Astrocyte of the cerebellum (primary cell): Measurements from ENCODE around the gene LUC7L2.
"Not testable (repeated sequence)": the region's sequence is repeated elsewhere in the genome, so short reads cannot be mapped to it uniquely, and the experiment has no call there.

Experiments used
- DNase-seq: peaks from one replicate; pipeline ENCODE4 v3.0.0-alpha.2; 2011; ENCODE audit warnings: low read depth
- H3K4me3 ChIP-seq: 2 replicates; pipeline ENCODE4 v1.5.1; 2011; ENCODE audit warnings: mild to moderate bottlenecking, low read depth, low read length, moderate library complexity
- CTCF ChIP-seq: IDR thresholded peaks from 2 replicates; pipeline ENCODE4 v1.5.1; 2012; ENCODE audit warnings: low read length, low read depth, moderate library complexity, mild to moderate bottlenecking; ENCODE audit errors: missing control alignments
- in situ Hi-C: cut with HindIII; loops from 2 replicates; pipeline ENCODE4 v1.10.0; 2017; ENCODE audit warnings: low sequenced_read_pairs

The LUC7L2 gene

DNA sequence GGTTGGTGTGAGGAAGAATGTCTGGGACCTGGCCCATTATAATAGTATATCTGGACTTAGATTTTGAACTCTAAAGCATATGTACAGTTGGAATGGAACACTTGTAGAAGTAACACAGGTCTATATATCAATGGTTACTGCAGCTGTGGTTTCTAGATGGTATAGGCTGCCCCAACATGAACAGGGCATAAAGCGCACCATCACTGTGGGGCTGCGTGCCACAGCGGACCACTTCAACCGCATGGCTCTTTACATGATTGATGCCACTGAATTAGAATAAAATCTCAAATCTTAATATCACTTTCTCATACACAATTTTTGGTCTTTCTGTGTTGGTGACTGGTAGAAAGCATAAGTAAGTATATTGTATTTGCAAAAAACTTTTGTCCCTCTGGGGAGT is 64.3 kb downstream of the LUC7L2 start:
- no peak for TF ChIP-seq CTCF
- no peak overlapping the region for H3K4me3 ChIP-seq
- DNase-seq = no peak
- in situ Hi-C loops = no loop called here

DNA sequence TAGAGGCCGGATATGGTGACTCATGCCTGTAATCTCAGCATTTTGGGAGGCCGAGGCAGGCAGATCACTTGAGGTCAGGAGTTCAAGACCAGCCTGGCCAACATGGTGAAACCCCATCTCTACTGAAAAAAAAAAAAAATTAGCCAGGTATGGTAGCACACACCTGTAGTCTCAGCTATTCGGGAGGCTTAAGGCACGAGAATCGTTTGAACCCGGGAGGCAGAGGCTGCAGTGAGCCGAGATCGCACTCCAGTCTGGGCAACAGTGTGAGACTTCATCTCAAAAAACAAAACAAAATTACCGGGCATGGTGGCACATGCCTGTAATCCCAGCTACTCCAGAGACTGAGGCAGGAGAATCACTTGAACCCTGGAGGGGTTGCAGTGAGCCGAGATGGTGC is 66.0 kb downstream of the LUC7L2 start:
- H3K4me3 ChIP-seq, in situ Hi-C loops, DNase-seq: not testable (repeated sequence)

GRCh38 chr7:139426258-139427028 is 66.7 kb downstream of the LUC7L2 start:
- no peak for DNase-seq
- in situ Hi-C loops = no loop called here
- H3K4me3 ChIP-seq = no peak overlapping the region
- TF ChIP-seq CTCF = no peak

DNA sequence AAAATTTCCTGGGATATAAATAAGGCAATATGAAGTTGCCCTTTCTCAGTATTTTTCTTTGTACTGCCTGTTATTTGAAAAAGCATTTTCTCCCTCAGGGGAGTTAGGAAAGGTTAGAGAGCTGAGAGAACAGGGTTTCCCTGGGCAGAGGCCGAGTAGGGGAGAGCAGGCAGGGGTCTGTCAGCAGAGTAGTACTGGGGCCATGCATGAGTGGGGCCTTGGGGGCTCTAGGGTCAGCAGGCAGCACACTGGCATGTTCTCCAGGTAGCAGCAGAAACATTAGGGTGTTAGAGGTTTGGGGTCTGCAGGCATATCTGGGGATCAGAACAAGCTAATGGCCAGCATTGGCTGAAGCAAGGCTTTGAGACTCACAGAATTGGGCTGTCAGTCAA is 67.3 kb downstream of the LUC7L2 start:
- no peak for DNase-seq
- TF ChIP-seq CTCF = no peak
- H3K4me3 ChIP-seq = no peak overlapping the region
- in situ Hi-C loops = no loop called here

DNA sequence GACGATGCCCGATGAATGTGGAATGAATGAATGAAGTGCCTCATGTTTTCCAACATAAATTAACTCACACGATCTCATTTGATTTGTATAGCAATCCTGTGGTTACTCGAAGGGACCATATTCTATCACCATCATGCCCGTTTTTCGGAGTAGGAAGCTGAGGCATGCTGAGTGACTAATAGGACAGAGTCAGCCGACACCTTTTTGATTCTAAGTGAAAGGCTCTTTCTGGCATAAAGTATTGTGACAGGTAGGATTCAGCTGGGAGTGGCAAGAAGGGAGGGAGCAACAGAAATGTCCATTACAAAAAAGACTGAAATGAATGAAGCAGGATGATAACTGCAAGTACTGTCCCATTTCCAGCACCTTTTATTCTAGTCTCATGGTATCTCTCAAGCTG is 68.1 kb downstream of the LUC7L2 start:
- TF ChIP-seq CTCF = no peak
- no peak overlapping the region for H3K4me3 ChIP-seq
- in situ Hi-C loops = no loop called here
- no peak for DNase-seq

DNA sequence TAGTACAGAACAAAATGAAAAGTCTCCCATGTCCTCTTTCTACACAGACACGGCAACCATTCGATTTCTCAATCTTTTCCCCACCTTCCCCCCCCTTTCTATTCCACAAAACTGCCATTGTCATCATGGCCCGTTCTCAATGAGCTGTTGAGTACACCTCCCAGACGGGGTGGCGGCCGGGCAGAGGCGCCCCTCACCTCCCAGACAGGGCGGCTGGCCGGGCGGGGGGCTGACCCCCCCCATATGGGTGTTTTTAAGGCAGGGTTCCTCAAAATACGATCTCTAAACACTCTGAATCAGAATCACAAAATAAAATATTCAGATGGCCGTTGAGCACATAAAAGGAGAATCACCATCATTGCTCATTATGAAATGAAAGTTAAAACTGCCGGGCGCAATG is 70.0 kb downstream of the LUC7L2 start:
- DNase-seq, H3K4me3 ChIP-seq, in situ Hi-C loops: not testable (repeated sequence)

DNA sequence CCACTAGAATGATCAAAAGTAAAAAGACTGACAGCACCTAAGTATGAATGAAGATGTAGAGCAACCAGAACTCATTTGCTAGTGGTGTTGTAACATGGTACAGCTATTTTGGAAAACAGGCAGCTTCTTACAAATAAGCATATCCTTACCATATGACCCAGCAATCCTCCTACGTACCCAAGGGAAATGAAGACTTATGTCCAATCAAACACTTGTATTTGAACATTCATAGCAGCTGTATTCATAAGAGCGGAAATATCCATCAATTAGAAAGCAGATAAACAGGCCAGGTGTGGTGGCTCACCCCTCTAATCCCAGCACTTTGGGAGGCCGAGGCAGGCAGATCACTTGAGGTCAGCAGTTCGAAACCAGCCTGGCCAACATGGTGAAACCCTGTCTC is 70.7 kb downstream of the LUC7L2 start:
- DNase-seq = no peak
- no peak for TF ChIP-seq CTCF
- in situ Hi-C loops = no loop called here
- no peak overlapping the region for H3K4me3 ChIP-seq

DNA sequence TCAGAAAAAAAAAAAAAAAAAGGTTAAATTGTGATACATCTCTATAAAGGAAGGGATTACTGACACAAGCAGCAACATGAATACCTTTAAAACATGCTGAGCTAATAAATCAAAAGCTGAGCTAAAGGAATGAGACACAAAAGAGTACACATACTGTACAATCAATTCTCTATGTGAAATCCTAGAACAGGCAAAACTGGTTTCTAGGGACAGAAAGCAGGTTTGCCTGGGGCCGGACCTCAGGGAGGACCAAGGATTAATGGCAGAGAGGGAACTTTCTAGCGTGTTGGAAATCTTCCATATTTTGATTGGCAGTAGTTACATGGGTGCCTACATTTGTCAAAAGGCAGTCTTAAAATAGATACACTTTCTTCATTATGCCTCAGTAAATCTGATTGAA is 71.3 kb downstream of the LUC7L2 start:
- no peak for TF ChIP-seq CTCF
- in situ Hi-C loops = no loop called here
- DNase-seq = no peak
- no peak overlapping the region for H3K4me3 ChIP-seq
